GM12878 (cell line): ENCODE results near the gene ABL1. TPM values are rescaled to one million over a fixed set of nuclear protein-coding genes. Genes with fewer than 3 reads are reported as not detected.

Experiments used
- ATAC-seq: fragments of 200-7000 bp; cut with Tn5 transposase; 3 replicates; pipeline ENCODE4 v1.9.1; 2020; ENCODE audit warnings: mild to moderate bottlenecking, moderate library complexity
- BruUV-seq: library from RNA; stranded (reverse); fragments of 400-500 nt; replicated peaks from 2 replicates; lab custom pipeline; 2021; lab: Mats Ljungman, UMichigan
- CTCF ChIA-PET: fragments of 300-600 bp; sonication (Branson Sonifier 250); formaldehyde crosslinking; extraction: SDS; loops from one replicate; lab custom pipeline; 2021; ENCODE audit warnings: inconsistent platforms; lab: Yijun Ruan, JAX
- POLR2A ChIA-PET: fragments of 350-600 bp; formaldehyde crosslinking; extraction: SDS; loops from one replicate; lab custom pipeline; 2021; ENCODE audit warnings: inconsistent platforms; lab: Charles Lee
- RAD21 ChIA-PET: fragments of 300-600 bp; sonication (Branson Sonifier 250); formaldehyde crosslinking; loops from one replicate; lab custom pipeline; 2023; ENCODE audit warnings: antibody characterized with exemption; ENCODE audit not compliant: unreplicated experiment; lab: Charles Lee
- SMC1A ChIA-PET: fragments of 300-600 bp; sonication (Branson Sonifier 250); formaldehyde crosslinking; loops from one replicate; lab custom pipeline; 2023; ENCODE audit not compliant: unreplicated experiment, uncharacterized antibody; lab: Charles Lee
- DNase-seq: peaks from one replicate; pipeline ENCODE4 v3.0.0-alpha.2; 2011; ENCODE audit warnings: low read depth, low spot score
- FAIRE-seq: peaks from 3 replicates; lab custom pipeline; 2011; peaks lifted over from hg19 to GRCh38; lab: Jason Lieb, UNC
- H2AFZ ChIP-seq: 2 replicates; pipeline ENCODE4 v1.6.0; 2011; ENCODE audit warnings: low read depth, low read length, control low read depth; ENCODE audit not compliant: control insufficient read depth
- H3K27ac ChIP-seq: 2 replicates; pipeline ENCODE4 v1.5.1; 2011; ENCODE audit warnings: control low read depth; ENCODE audit not compliant: control insufficient read depth, insufficient read depth
- H3K27me3 ChIP-seq, 2 experiments: replicated peaks in 1 of 2; 2 replicates each; pipeline versions ENCODE4 v1.6.0 to v1.6.1; 2011; ENCODE audit warnings: low read length in 1 of 2; ENCODE audit not compliant: control insufficient read depth in 2 of 2, insufficient read depth in 2 of 2
- H3K36me3 ChIP-seq, 2 experiments: 2 replicates each; pipeline ENCODE4 v1.5.1; 2011; ENCODE audit warnings: low read length in 1 of 2; ENCODE audit not compliant: control insufficient read depth in 2 of 2, insufficient read depth in 2 of 2
- H3K4me1 ChIP-seq: 2 replicates; pipeline ENCODE4 v1.6.1; 2011; ENCODE audit warnings: mild to moderate bottlenecking, low read length, moderate library complexity, mixed read lengths; ENCODE audit not compliant: control insufficient read depth, insufficient read depth
- H3K4me2 ChIP-seq: 2 replicates; pipeline ENCODE4 v1.6.0; 2011; ENCODE audit warnings: control low read depth; ENCODE audit not compliant: control insufficient read depth, insufficient read depth
- H3K4me3 ChIP-seq: fragments of 200-600 bp; sonication (generic); 2 replicates; pipeline ENCODE4 v1.5.1; 2016
- H3K79me2 ChIP-seq: 2 replicates; pipeline ENCODE4 v1.6.0; 2011; ENCODE audit warnings: low read length; ENCODE audit not compliant: control insufficient read depth, insufficient read depth
- H3K9ac ChIP-seq: 2 replicates; pipeline ENCODE4 v1.8.0; 2011; ENCODE audit warnings: low read length, control low read depth, mixed read lengths; ENCODE audit not compliant: control insufficient read depth, insufficient read depth
- H3K9me3 ChIP-seq: replicated peaks from 3 replicates; pipeline ENCODE4 v1.5.1; 2011; ENCODE audit warnings: mild to moderate bottlenecking, low read length; ENCODE audit not compliant: control insufficient read depth, insufficient read depth
- H4K20me1 ChIP-seq: 2 replicates; pipeline ENCODE4 v1.6.0; 2011; ENCODE audit not compliant: control insufficient read depth, insufficient read depth
- BRCA1 ChIP-seq: IDR thresholded peaks from 2 replicates; pipeline ENCODE4 v1.6.1; 2011; ENCODE audit warnings: low read depth, low read length, improper control_type of control experiment
- CREM ChIP-seq: IDR thresholded peaks from 2 replicates; pipeline ENCODE4 v1.6.1; 2014; ENCODE audit warnings: antibody characterized with exemption, low read depth
- DPF2 ChIP-seq: fragments of 450-650 bp; IDR thresholded peaks from 2 replicates; pipeline ENCODE4 v1.6.1; 2017; ENCODE audit warnings: mild to moderate bottlenecking
- EZH2 ChIP-seq: IDR thresholded peaks from 2 replicates; pipeline ENCODE4 v1.6.1; 2012; ENCODE audit warnings: low read depth, mild to moderate bottlenecking, control low read depth, inconsistent platforms, low read length, borderline replicate concordance; ENCODE audit not compliant: control insufficient read depth
- FOXK2 ChIP-seq: fragments of 450-650 bp; IDR thresholded peaks from 2 replicates; pipeline ENCODE4 v1.6.1; 2017; ENCODE audit warnings: mild to moderate bottlenecking, moderate library complexity
- IRF4 ChIP-seq: IDR thresholded peaks from 2 replicates; pipeline ENCODE4 v1.6.1; 2011; ENCODE audit warnings: low read depth, low read length
- JUNB ChIP-seq: IDR thresholded peaks from 2 replicates; pipeline ENCODE4 v1.6.1; 2016; ENCODE audit warnings: antibody characterized with exemption, mild to moderate bottlenecking
- MXI1 ChIP-seq: fragments of 150-350 bp; IDR thresholded peaks from 2 replicates; pipeline ENCODE4 v1.6.1; 2011; ENCODE audit warnings: low read depth, mild to moderate bottlenecking, inconsistent platforms, low read length, improper control_type of control experiment
- PAX8 ChIP-seq: fragments of 450-650 bp; IDR thresholded peaks from 2 replicates; pipeline ENCODE4 v1.6.1; 2017; ENCODE audit warnings: mild to moderate bottlenecking, moderate library complexity
- POLR2AphosphoS2 ChIP-seq: IDR thresholded peaks from 2 replicates; pipeline ENCODE4 v1.6.1; 2011; ENCODE audit warnings: low read depth, mild to moderate bottlenecking, low read length, improper control_type of control experiment, moderate library complexity
- RCOR1 ChIP-seq: conservative IDR thresholded peaks from 2 replicates; pipeline ENCODE4 v1.6.1; 2012; ENCODE audit warnings: low read depth, low read length, improper control_type of control experiment
- SP1 ChIP-seq: IDR thresholded peaks from one replicate; pipeline ENCODE4 v1.6.1; 2011; ENCODE audit warnings: low read depth, low read length
- SREBF1 ChIP-seq: IDR thresholded peaks from 2 replicates; pipeline ENCODE4 v1.6.1; 2012; ENCODE audit warnings: mild to moderate bottlenecking, low read length
- STAT1 ChIP-seq: fragments of 450-650 bp; conservative IDR thresholded peaks from 2 replicates; pipeline ENCODE4 v1.6.1; 2014; ENCODE audit warnings: antibody characterized with exemption, mild to moderate bottlenecking
- TBL1XR1 ChIP-seq: IDR thresholded peaks from 2 replicates; pipeline ENCODE4 v1.6.1; 2012; ENCODE audit warnings: low read depth, low read length, improper control_type of control experiment
- ZNF384 ChIP-seq: IDR thresholded peaks from 2 replicates; pipeline ENCODE4 v1.6.1; 2012; ENCODE audit warnings: low read depth, mild to moderate bottlenecking, low read length, improper control_type of control experiment, borderline replicate concordance
- WGBS: methylation state at CpG from one replicate; pipeline ENCODE4 v1.1.6; 2016; ENCODE audit warnings: low lambda C conversion rate; ENCODE audit not compliant: insufficient replicate concordance, insufficient coverage; ENCODE audit errors: missing lambda C conversion rate; 5-methylcytosine and 5-hydroxymethylcytosine counted together
- in situ Hi-C: fragments of 300-500 bp; cut with MboI; formaldehyde crosslinking; loops from 9 replicates; pipeline ENCODE4 v1.14.3; 2018; ENCODE audit warnings: mixed read lengths
- intact Hi-C: fragments of 100-400 bp; cut with micrococcal nuclease; formaldehyde crosslinking; loops from one replicate; pipeline ENCODE4 v1.14.2; 2022; ENCODE audit not compliant: unreplicated experiment
- polyA plus RNA-seq, 11 experiments: library from polyadenylated mRNA; depleted of rRNA in 4 of 11; unstranded in 6 of 11; stranded (reverse) in 5 of 11; fragments of >200 nt; fragmentation: Nextera tagmentation in 4 of 11; fragmentation: Illumina TruSeq in 1 of 11; extraction: Ambion mirVana in 4 of 11; extraction: Trizol in 1 of 11; gene quantifications; 1 replicate in 1 of 11; 2 replicates in 10 of 11; pipeline versions ENCODE4 v1.2.1 to v1.2.3, GENCODE V29; 2011 to 2016; ENCODE audit warnings: inconsistent platforms in 2 of 11, missing spikeins in 2 of 11, low read depth in 1 of 11
- total RNA-seq, 4 experiments: library from RNA; depleted of rRNA in 3 of 4; stranded (reverse); fragments of >200 nt in 3 of 4; fragmentation: Illumina TruSeq in 1 of 4; extraction: Trizol in 1 of 4; gene quantifications; 2 replicates each; pipeline versions ENCODE4 v1.2.1 to v1.2.3, GENCODE V29; 2013 to 2021
- TF ChIP-seq, protein P1 (sequence below): fragments of 450-650 bp; IDR thresholded peaks from 2 replicates; pipeline ENCODE4 v1.6.1; 2017; ENCODE audit warnings: borderline replicate concordance

The ABL1 gene
- total and polyA plus RNA-seq, 10 of the 15 experiments (the other 5 are each of a cell fraction or from before 2014, with no cell fraction given), result 0.79 to 51.5 (median 16.3) TPM

DNA sequence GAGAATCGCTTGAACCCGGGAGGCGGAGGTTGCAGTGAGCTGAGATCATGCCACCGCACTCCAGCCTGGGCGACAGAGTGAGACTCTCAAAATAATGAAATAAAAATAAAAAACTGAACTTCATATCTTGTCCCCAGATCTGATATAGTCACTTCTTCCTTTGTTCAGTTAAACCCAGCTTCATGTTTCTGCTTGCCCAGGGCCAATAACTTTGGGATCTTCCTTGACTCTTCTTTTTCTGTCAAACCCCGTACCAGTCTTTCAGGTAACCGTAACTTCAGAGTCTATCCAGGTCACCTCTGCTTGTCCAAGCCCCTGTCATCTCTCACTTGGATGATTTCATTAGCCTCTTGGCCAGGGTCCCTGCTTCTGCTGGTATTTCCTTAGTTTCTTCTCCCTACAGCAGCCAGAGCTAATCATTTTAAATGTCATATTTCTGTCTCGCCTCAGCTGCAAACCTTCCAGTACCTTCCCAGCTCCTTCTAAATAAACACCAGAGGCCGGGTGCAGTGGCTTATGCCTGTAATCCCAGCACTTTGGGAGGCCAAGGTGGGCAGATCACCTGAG is 19.7 kb upstream of the ABL1 start:
- no peaks in the 10 kb centered on the region for H3K36me3 ChIP-seq

More for the DNA sequence above, 19.7 kb upstream of the ABL1 start:
- ATAC-seq (no peak), DNase-seq (no peak), FAIRE-seq (no peak)
- peaks cover 7% of the 10 kb centered on the region for H3K4me1 ChIP-seq
- H3K27ac ChIP-seq, result no peak overlapping the region
- H3K27me3 ChIP-seq, result no peaks in the 10 kb centered on the region
- no peaks in the 10 kb centered on the region for H3K79me2 ChIP-seq
- ChIA-PET RAD21 (interaction anchor here (1.8 kb wide), 1 partner anchor 10 kb away, joined by 10 read pairs; no protein-coding TSS in a partner anchor), POLR2A (interaction anchor here (0.9 to 1.1 kb wide), 2 partner anchors 9 to 11 kb away, joined by 3 to 4 read pairs; no protein-coding TSS in a partner anchor), SMC1A (interaction anchor here (0.9 to 1.8 kb wide), 5 partner anchors 9 to 101 kb away, joined by 3 to 7 read pairs (median 4); no protein-coding TSS in a partner anchor), CTCF (interaction anchor here (0.8 to 2.6 kb wide), 8 partner anchors 9 to 114 kb away, joined by 3 to 11 read pairs (median 4); no protein-coding TSS in a partner anchor)
- H3K9me3 ChIP-seq, result no peaks in the 10 kb centered on the region; the same call in 1 of the 3 replicates
- intact Hi-C loops (no loop called here), in situ Hi-C loops (no loop called here)
- no peaks in the 10 kb centered on the region for H4K20me1 ChIP-seq
- TF ChIP-seq RCOR1 (no peak), EZH2 (no peak), POLR2AphosphoS2 (no peak), JUNB (no peak), PAX8 (no peak), IRF4 (no peak), ZNF384 (no peak), BRCA1 (no peak), CREM (no peak), STAT1 (no peak), SREBF1 (no peak), FOXK2 (no peak), MXI1 (no peak), TBL1XR1 (no peak), SP1 (no peak), DPF2 (no peak)
- TF ChIP-seq, protein P1, sequence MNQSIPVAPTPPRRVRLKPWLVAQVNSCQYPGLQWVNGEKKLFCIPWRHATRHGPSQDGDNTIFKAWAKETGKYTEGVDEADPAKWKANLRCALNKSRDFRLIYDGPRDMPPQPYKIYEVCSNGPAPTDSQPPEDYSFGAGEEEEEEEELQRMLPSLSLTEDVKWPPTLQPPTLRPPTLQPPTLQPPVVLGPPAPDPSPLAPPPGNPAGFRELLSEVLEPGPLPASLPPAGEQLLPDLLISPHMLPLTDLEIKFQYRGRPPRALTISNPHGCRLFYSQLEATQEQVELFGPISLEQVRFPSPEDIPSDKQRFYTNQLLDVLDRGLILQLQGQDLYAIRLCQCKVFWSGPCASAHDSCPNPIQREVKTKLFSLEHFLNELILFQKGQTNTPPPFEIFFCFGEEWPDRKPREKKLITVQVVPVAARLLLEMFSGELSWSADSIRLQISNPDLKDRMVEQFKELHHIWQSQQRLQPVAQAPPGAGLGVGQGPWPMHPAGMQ, result no peak
- no peak overlapping the region for H3K9ac ChIP-seq
- no peak overlapping the region for H3K4me3 ChIP-seq
- no peak overlapping the region for H2AFZ ChIP-seq
- BruUV-seq, result no TSS peak
- no peak overlapping the region for H3K4me2 ChIP-seq
- WGBS, result 98% methylated on average over 9 of the region's 9 CpGs
